GM19467 (cell line): ENCODE measurements around the gene MTTP.

ENCODE experiments used
- ATAC-seq: cut with Tn5 transposase; IDR thresholded peaks from one replicate; pipeline ENCODE4 v1.9.1; 2021; ENCODE audit warnings: mild to moderate bottlenecking, moderate library complexity; ENCODE audit not compliant: unreplicated experiment

The MTTP gene

GRCh38 chr4:99637174-99637573 lies 62.5 kb downstream of the MTTP start:
- ATAC-seq, result no peak

GRCh38 chr4:99640676-99641075 lies 66.1 kb downstream of the MTTP start:
- no peak for ATAC-seq

GRCh38 chr4:99642725-99643489 lies 68.3 kb downstream of the MTTP start:
- ATAC-seq, result no peak

GRCh38 chr4:99644453-99644852 lies 69.8 kb downstream of the MTTP start:
- no peak for ATAC-seq

GRCh38 chr4:99645036-99645435 lies 70.4 kb downstream of the MTTP start:
- no peak for ATAC-seq

GRCh38 chr4:99645638-99646037 lies 71.0 kb downstream of the MTTP start:
- ATAC-seq, result no peak

- ATAC-seq, result no peak
These were observed 72.4 kb downstream of the MTTP start for GRCh38 chr4:99647071-99647470.

- no peak for ATAC-seq
These were observed 73.7 kb downstream of the MTTP start for GRCh38 chr4:99648321-99648720.

GRCh38 chr4:99649208-99649607 lies 74.6 kb downstream of the MTTP start:
- ATAC-seq, result no peak

- ATAC-seq, result no peak
These were observed 75.2 kb downstream of the MTTP start for GRCh38 chr4:99649778-99650177.

- no peak for ATAC-seq
These were observed 76.6 kb downstream of the MTTP start for GRCh38 chr4:99651016-99651769.

- no peak for ATAC-seq
These were observed 77.3 kb downstream of the MTTP start for GRCh38 chr4:99651811-99652485.

- no peak for ATAC-seq
These were observed 78.2 kb downstream of the MTTP start for GRCh38 chr4:99652596-99653436.

- no peak for ATAC-seq
These were observed 79.3 kb downstream of the MTTP start for GRCh38 chr4:99653916-99654315.

GRCh38 chr4:99654361-99654761 lies 79.7 kb downstream of the MTTP start:
- ATAC-seq, result no peak

- no peak for ATAC-seq
These were observed 80.9 kb downstream of the MTTP start for GRCh38 chr4:99655308-99656081.

- ATAC-seq, result no peak
These were observed 83.2 kb downstream of the MTTP start, which contains the start of gene C4orf54 for GRCh38 chr4:99657798-99658197. Gene C4orf54 (minus strand): TSS chr4:99657828. CDS start chr4:99654648, 3,180 bp downstream.

GRCh38 chr4:99658666-99659065 lies 84.0 kb downstream of the MTTP start:
- ATAC-seq, result no peak

- ATAC-seq, result no peak
These were observed 87.3 kb downstream of the MTTP start for GRCh38 chr4:99661907-99662306.

GRCh38 chr4:99664716-99665115 lies 90.1 kb downstream of the MTTP start:
- no peak for ATAC-seq
